Naive thymus-derived CD8-positive, alpha-beta T cell (primary cell): Measurements from ENCODE around the gene ALOX15. TPM values are rescaled to one million over a fixed set of nuclear protein-coding genes. Genes with fewer than 3 reads are reported as not detected.
A peak's percentile ranks its signal among the peaks of the same experiment; 100 is the strongest.
"Not testable (repeated sequence)": the region's sequence is repeated elsewhere in the genome, so short reads cannot be mapped to it uniquely, and the experiment has no call there.

Experiments
- ATAC-seq, 2 donors: fragments of 150-1000 bp; cut with Tn5 transposase in 1 of 2; sonication (Bioruptor Pico), chemical (Tn5 transposase) in 1 of 2; 1 replicate in 1 of 2; 2 replicates in 1 of 2; pipeline ENCODE4 v1.10.0; 2021; ENCODE audit warnings: mild to moderate bottlenecking in 2 of 2, moderate library complexity in 2 of 2
- POLR2A ChIA-PET: fragments of 350-600 bp; sonication (Branson Sonifier 250); formaldehyde crosslinking; loops from one replicate; lab custom pipeline; 2021; ENCODE audit warnings: antibody characterized with exemption; lab: Charles Lee
- DNase-seq, 10 donors: peaks; one replicate each; pipeline versions ENCODE4 v3.0.0 to v3.0.0-alpha.2; 2020 to 2022
- H3K27ac Mint-ChIP-seq, 10 donors: one replicate each; pipeline ENCODE4 v1.8.0; 2020 to 2022; ENCODE audit warnings: mild to moderate bottlenecking in 10 of 10, mixed read lengths in 10 of 10, moderate library complexity in 4 of 10, inconsistent platforms in 1 of 10
- H3K27me3 Mint-ChIP-seq, 5 donors: one replicate each; pipeline ENCODE4 v1.8.0; 2021 to 2022; ENCODE audit warnings: mixed read lengths in 5 of 5
- H3K36me3 Mint-ChIP-seq, 3 donors: one replicate each; pipeline ENCODE4 v1.8.0; 2020 to 2022; ENCODE audit warnings: mixed read lengths in 3 of 3, mild to moderate bottlenecking in 2 of 3, inconsistent platforms in 1 of 3
- H3K4me1 Mint-ChIP-seq, 4 donors: one replicate each; pipeline ENCODE4 v1.8.0; 2021 to 2022; ENCODE audit warnings: mixed read lengths in 4 of 4
- H3K4me3 Mint-ChIP-seq, 10 donors: one replicate each; pipeline ENCODE4 v1.8.0; 2020 to 2022; ENCODE audit warnings: mild to moderate bottlenecking in 10 of 10, mixed read lengths in 10 of 10, moderate library complexity in 6 of 10, inconsistent platforms in 1 of 10
- H3K9me3 Mint-ChIP-seq, 9 donors: one replicate each; pipeline ENCODE4 v1.8.0; 2020 to 2022; ENCODE audit warnings: mixed read lengths in 9 of 9, mild to moderate bottlenecking in 3 of 9, inconsistent platforms in 1 of 9, moderate library complexity in 1 of 9
- polyA plus RNA-seq, 3 donors: library from polyadenylated mRNA; unstranded; fragments of 300-500 nt; fragmentation: Illumina TruSeq; gene quantifications; one replicate each; pipeline ENCODE4 v1.2.3, GENCODE V29; 2021
- total RNA-seq, 8 experiments: library from RNA in 2 of 8; stranded (reverse) in 2 of 8; gene quantifications; one replicate each; pipeline ENCODE4 v1.2.3 and lab custom pipeline; 2021 to 2026

The ALOX15 gene
- total and polyA plus RNA-seq, 5 experiments from 2014 or later: 0.60 TPM; not detected in 3

GRCh38 chr17:4672751-4673150 is 31.3 kb upstream of the ALOX15 start:
- H3K27ac Mint-ChIP-seq: no peak overlapping the region

DNA sequence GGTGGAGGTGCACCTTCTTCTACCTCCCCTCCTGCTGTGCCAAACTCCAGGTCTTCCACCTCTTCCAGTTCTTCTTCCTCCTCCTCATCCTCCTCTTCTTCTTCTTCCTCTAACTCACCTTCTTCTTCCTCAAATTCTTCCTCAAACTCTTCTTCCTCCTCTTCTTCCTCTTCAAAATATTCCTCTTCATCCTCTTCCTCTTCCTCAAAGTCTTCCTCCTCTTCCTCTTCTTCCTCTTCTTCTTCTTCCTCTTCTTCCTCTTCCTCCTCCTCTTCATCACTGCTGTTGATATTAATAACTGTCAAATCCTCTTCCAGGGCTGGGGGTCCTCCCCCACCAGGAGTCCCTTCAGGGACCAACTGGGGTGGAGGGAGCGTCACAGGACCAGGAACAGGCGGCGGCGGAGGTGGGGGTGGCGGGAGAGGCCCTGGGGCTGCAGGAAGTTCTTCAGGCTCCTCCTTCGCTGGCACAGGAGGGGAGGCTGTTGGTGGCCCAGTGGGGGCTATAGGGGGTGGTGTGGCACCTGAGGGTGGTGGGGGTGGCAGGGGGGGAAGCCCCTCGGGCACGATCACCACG is 30.7 kb upstream of the ALOX15 start:
- Mint-ChIP-seq H3K27ac (peak overlapping the region in 3 of 10 donors; percentile 2 to 84 (median 43)), H3K27me3 (no peaks in the 10 kb centered on the region), H3K36me3 (peaks cover 0 to 68% (median 6%) of the 10 kb centered on the region in 3 donors), H3K4me1 (no peaks in the 10 kb centered on the region), H3K9me3 (no peaks in the 10 kb centered on the region), H3K4me3 (no peak overlapping the region)
- ATAC-seq: no peak
- no peak for DNase-seq
- POLR2A ChIA-PET: no interaction called here

More at GRCh38 chr17:4672751-4673150, 31.3 kb upstream of the ALOX15 start:
- Mint-ChIP-seq H3K4me1 (no peaks in the 10 kb centered on the region), H3K36me3 (peaks cover 0 to 74% (median 8%) of the 10 kb centered on the region in 3 donors), H3K9me3 (no peaks in the 10 kb centered on the region), H3K27me3 (no peaks in the 10 kb centered on the region), H3K4me3 (no peak overlapping the region)
- DNase-seq (no peak), ATAC-seq (no peak)
- POLR2A ChIA-PET: no interaction called here

DNA sequence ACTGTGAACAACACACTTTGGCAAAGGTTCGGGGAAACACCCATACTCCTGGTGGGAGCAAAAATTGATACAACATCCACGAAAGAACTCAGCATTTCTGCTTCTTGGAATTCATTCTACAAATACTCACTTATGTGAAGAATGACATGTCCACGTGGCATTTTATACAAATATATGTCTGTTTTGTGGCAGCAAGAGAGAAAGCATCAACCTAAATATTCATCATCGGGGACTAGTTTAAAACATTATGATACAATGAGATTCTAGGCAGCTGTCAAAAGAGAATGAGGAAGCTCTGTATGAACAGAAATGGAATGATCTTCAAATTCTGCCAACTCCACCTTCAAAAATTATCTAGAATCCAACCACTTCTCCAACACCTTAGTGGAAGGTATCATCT is 25.7 kb upstream of the ALOX15 start:
- Mint-ChIP-seq H3K4me3 (no peak overlapping the region), H3K27me3 (peaks cover 0 to 3% (median 0%) of the 10 kb centered on the region in 5 donors), H3K36me3 (peaks cover 0 to 22% (median 2%) of the 10 kb centered on the region in 3 donors), H3K4me1 (peaks cover 0 to 2% (median 0%) of the 10 kb centered on the region in 4 donors), H3K9me3 (no peaks in the 10 kb centered on the region), H3K27ac (peak overlapping the region in 1 of 10 donors; percentile 14)
- POLR2A ChIA-PET: no interaction called here
- ATAC-seq (no peak), DNase-seq (no peak)

GRCh38 chr17:4666296-4666695 is 24.8 kb upstream of the ALOX15 start:
- Mint-ChIP-seq H3K27me3 (peaks cover 0 to 3% (median 0%) of the 10 kb centered on the region in 5 donors), H3K36me3 (peaks cover 0 to 16% (median 2%) of the 10 kb centered on the region in 3 donors), H3K4me1 (peaks cover 0 to 2% (median 0%) of the 10 kb centered on the region in 4 donors), H3K27ac (no peak overlapping the region), H3K9me3 (no peaks in the 10 kb centered on the region), H3K4me3 (no peak overlapping the region)
- DNase-seq: no peak
- ATAC-seq: no peak
- POLR2A ChIA-PET: no interaction called here

DNA sequence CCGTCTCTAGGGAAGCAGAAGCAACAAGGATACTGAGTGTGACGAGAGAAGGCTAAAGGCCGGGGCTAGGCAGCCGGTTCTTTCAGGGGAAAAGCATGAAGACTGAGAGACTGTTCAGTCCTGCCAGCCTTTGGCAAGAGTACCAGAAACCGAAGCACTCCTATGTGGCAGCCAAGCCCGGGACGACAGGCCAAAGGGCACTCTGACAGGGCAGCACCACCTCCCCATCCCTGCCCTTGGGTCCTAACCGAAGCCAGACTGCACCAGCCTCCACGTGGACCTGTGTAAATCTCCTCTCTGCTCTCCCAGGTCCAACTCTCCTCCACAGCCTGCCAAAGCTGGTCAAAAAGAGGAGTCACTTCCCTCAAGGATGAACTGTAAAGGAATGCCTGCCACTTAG is 23.5 kb upstream of the ALOX15 start:
- H3K27ac Mint-ChIP-seq: peak overlapping the region in 2 of 10 donors; percentile 24 to 67
- ATAC-seq: no peak
- H3K36me3 Mint-ChIP-seq: peaks cover 0 to 4% (median 0%) of the 10 kb centered on the region in 3 donors
- DNase-seq: no peak
- POLR2A ChIA-PET: no interaction called here
- H3K4me3 Mint-ChIP-seq: no peak overlapping the region
- H3K9me3 Mint-ChIP-seq: no peaks in the 10 kb centered on the region
- H3K27me3 Mint-ChIP-seq: peaks cover 0 to 3% (median 0%) of the 10 kb centered on the region in 5 donors
- H3K4me1 Mint-ChIP-seq: peaks cover 0 to 2% (median 0%) of the 10 kb centered on the region in 4 donors

DNA sequence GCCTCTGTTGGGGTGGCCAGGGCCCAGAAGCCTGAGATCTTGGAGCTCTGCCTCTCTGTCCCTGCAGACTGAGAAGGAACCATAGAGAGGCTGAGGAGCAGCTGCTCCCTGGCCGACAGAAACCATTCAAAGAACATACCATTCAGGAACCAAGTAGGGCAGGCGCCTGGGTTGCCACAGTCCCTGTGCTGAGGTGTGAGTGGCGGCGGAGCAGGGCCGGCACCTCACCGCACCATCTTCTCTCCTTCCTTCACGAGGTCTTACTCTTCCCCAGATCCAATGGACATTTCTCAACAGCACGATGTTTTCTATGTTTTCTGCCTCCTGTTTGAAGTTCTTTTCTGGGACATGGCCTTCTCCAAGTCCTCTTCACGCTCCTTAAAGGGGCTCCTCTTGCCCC is 22.8 kb upstream of the ALOX15 start:
- DNase-seq (no peak), ATAC-seq (no peak)
- Mint-ChIP-seq H3K9me3 (no peaks in the 10 kb centered on the region), H3K4me3 (no peak overlapping the region), H3K27ac (no peak overlapping the region), H3K27me3 (peaks cover 0 to 3% (median 0%) of the 10 kb centered on the region in 5 donors), H3K4me1 (peaks cover 0 to 2% (median 0%) of the 10 kb centered on the region in 4 donors), H3K36me3 (no peaks in the 10 kb centered on the region)
- POLR2A ChIA-PET: interaction anchor here (0.5 kb wide), 1 partner anchor 194 kb away, joined by 5 read pairs; no protein-coding TSS in a partner anchor

GRCh38 chr17:4663711-4664110 is 22.2 kb upstream of the ALOX15 start:
- no peaks in the 10 kb centered on the region for H3K36me3 Mint-ChIP-seq
- ATAC-seq (no peak), DNase-seq (no peak)
- POLR2A ChIA-PET: no interaction called here
- H3K4me3 Mint-ChIP-seq: no peak overlapping the region
- H3K27ac Mint-ChIP-seq: no peak overlapping the region
- H3K9me3 Mint-ChIP-seq: no peaks in the 10 kb centered on the region
- peaks cover 0 to 6% (median 0%) of the 10 kb centered on the region in 5 donors for H3K27me3 Mint-ChIP-seq
- peaks cover 0 to 2% (median 0%) of the 10 kb centered on the region in 4 donors for H3K4me1 Mint-ChIP-seq

GRCh38 chr17:4658478-4659305 is 17.2 kb upstream of the ALOX15 start:
- H3K27me3 Mint-ChIP-seq: peaks cover 0 to 15% (median 2%) of the 10 kb centered on the region in 5 donors
- H3K4me1 Mint-ChIP-seq: peaks cover 0 to 5% (median under 1%) of the 10 kb centered on the region in 4 donors
- no peak for ATAC-seq
- no peaks in the 10 kb centered on the region for H3K36me3 Mint-ChIP-seq
- H3K27ac Mint-ChIP-seq: peak overlapping the region in 1 of 10 donors; percentile 25
- no peak overlapping the region for H3K4me3 Mint-ChIP-seq
- POLR2A ChIA-PET: no interaction called here
- H3K9me3 Mint-ChIP-seq: no peaks in the 10 kb centered on the region
- DNase-seq: no peak

DNA sequence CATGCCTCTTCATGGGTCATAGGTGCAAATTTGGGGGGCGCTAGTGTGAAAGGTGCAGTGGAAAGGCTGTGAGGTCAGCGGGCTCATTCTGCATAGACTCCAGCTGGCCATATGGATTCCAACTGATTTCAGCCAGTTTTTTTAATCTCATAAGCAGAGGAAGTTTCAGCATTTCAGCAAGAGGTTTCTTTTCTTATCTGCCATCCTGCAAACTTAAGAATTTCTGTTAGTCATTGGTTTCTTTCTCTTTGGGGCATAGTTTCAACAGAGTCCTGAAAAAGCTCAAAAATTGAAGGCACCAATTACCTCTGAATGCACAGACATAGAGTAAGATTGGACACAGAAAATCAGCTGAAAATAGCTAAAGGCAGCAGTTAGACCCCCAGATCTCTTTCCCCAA is 16.2 kb upstream of the ALOX15 start:
- no peak for DNase-seq
- Mint-ChIP-seq H3K4me1 (peaks cover 0 to 5% (median under 1%) of the 10 kb centered on the region in 4 donors), H3K4me3 (no peak overlapping the region), H3K36me3 (no peaks in the 10 kb centered on the region), H3K27ac (peak overlapping the region in 1 of 10 donors; percentile 25), H3K27me3 (peaks cover 0 to 15% (median 2%) of the 10 kb centered on the region in 5 donors), H3K9me3 (no peaks in the 10 kb centered on the region)
- POLR2A ChIA-PET: no interaction called here
- no peak for ATAC-seq

- peaks cover 3 to 18% (median 4%) of the 10 kb centered on the region in 5 donors for H3K27me3 Mint-ChIP-seq
- H3K9me3 Mint-ChIP-seq, H3K36me3 Mint-ChIP-seq, H3K4me3 Mint-ChIP-seq, POLR2A ChIA-PET, ATAC-seq, H3K27ac Mint-ChIP-seq, H3K4me1 Mint-ChIP-seq, DNase-seq: not testable (repeated sequence)
Measured at GRCh38 chr17:4655933-4656332, 14.5 kb upstream of the ALOX15 start.

DNA sequence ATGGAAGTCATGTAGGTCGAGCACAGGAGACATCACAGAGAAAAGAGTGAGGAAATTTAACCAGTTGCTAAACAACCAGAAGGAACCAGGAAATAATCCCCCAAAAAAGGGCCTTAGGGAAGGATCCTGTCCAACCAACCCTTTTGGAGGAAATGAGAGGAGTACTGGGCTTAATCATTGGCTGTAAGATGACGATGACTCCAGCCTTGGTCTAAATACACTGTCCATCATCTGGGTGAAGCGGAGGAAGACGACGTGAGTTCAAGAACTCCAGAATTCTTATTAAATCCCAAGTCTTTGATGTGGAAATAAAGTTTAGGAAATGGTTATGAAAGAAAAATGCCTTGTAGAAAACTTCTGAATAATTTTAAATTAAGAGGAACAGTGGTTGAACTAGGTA is 11.5 kb upstream of the ALOX15 start:
- DNase-seq: no peak
- Mint-ChIP-seq H3K27ac (peak overlapping the region in 1 of 10 donors; percentile 40), H3K4me3 (no peak overlapping the region), H3K9me3 (no peaks in the 10 kb centered on the region), H3K27me3 (peaks cover 0 to 15% (median 9%) of the 10 kb centered on the region in 5 donors), H3K36me3 (no peaks in the 10 kb centered on the region), H3K4me1 (peaks cover 0 to 3% (median 0%) of the 10 kb centered on the region in 4 donors)
- no peak for ATAC-seq
- POLR2A ChIA-PET: no interaction called here

DNA sequence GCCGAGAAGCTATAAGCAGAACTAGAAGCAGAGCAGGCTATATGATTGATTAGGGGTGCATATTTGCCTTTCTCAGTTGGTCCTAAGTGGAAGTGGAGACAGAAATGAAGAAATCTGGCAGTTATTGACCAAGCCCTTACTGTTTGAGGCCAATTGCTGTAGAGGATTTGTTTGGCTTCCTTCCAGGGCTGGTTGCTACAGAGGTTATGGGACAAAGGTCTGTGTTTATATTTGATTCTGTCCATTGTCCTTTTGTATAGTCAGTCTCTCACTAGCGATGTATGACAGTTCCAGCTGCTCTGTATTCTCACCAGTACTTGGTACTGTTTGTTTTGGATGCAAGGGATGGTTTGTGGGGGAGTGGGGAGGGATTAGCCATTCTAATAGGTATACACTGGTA is 7.3 kb upstream of the ALOX15 start:
- ATAC-seq (no peak), DNase-seq (no peak)
- Mint-ChIP-seq H3K36me3 (no peaks in the 10 kb centered on the region), H3K4me3 (no peak overlapping the region), H3K9me3 (peaks cover 0 to 2% (median 0%) of the 10 kb centered on the region in 9 donors), H3K27me3 (peaks cover 9 to 40% (median 21%) of the 10 kb centered on the region in 5 donors), H3K4me1 (no peaks in the 10 kb centered on the region), H3K27ac (no peak overlapping the region)
- POLR2A ChIA-PET: no interaction called here

- POLR2A ChIA-PET: no interaction called here
- ATAC-seq (no peak), DNase-seq (no peak)
- Mint-ChIP-seq H3K4me1 (peaks cover 0 to 6% (median 5%) of the 10 kb centered on the region in 4 donors), H3K27ac (no peak overlapping the region), H3K4me3 (no peak overlapping the region), H3K36me3 (peaks cover 0 to 4% (median 0%) of the 10 kb centered on the region in 3 donors), H3K27me3 (peaks cover 15 to 60% (median 39%) of the 10 kb centered on the region in 5 donors), H3K9me3 (peaks cover 0 to 2% (median 0%) of the 10 kb centered on the region in 9 donors)
Measured at GRCh38 chr17:4645642-4646041, 4.2 kb upstream of the ALOX15 start.
